Testis (tissue), 3 donors: ENCODE results near the gene KCNJ10. TPM values are rescaled to one million over a fixed set of nuclear protein-coding genes. Genes with fewer than 3 reads are reported as not detected.

Experiments used
- DNase-seq: peaks from one replicate; pipeline ENCODE4 v3.0.0-alpha.2; 2019
- H3K27ac ChIP-seq, 2 donors: fragments of 200-600 bp; sonication (generic); one replicate each; pipeline ENCODE4 v1.5.1; 2019
- H3K27me3 ChIP-seq: fragments of 200-600 bp; sonication (generic); one replicate; pipeline ENCODE4 v1.5.1; 2019
- H3K36me3 ChIP-seq: fragments of 200-600 bp; sonication (generic); one replicate; pipeline ENCODE4 v1.5.1; 2017; ENCODE audit warnings: low read depth; ENCODE audit errors: missing control alignments
- H3K4me1 ChIP-seq: fragments of 200-600 bp; sonication (generic); one replicate; pipeline ENCODE4 v1.5.1; 2019
- H3K4me3 ChIP-seq, 2 donors: fragments of 200-600 bp; sonication (generic); one replicate each; pipeline ENCODE4 v1.5.1; 2017 to 2019
- H3K9me3 ChIP-seq: fragments of 200-600 bp; sonication (generic); one replicate; pipeline ENCODE4 v1.5.1; 2017
- CTCF ChIP-seq, 3 experiments: fragments of 450-650 bp in 2 of 3; fragments of 200-600 bp in 1 of 3; sonication (generic) in 1 of 3; IDR thresholded peaks; one replicate each; pipeline ENCODE4 v1.5.1; 2016 to 2019; ENCODE audit warnings: antibody characterized with exemption in 3 of 3, mild to moderate bottlenecking in 2 of 3, moderate library complexity in 1 of 3
- POLR2A ChIP-seq: fragments of 450-650 bp; IDR thresholded peaks from one replicate; pipeline ENCODE4 v1.6.1; 2017; ENCODE audit warnings: antibody characterized with exemption, mild to moderate bottlenecking, moderate library complexity
- WGBS, 2 donors: methylation state at CpG; one replicate each; pipeline ENCODE4 v1.1.5; 2018; 5-methylcytosine and 5-hydroxymethylcytosine counted together
- intact Hi-C: fragments of 100-400 bp; cut with DNase I; formaldehyde crosslinking; loops from one replicate; pipeline ENCODE4 v1.15.1; 2023; ENCODE audit warnings: low total_unique reads
- polyA plus RNA-seq: library from polyadenylated mRNA; stranded (reverse); fragments of 350-450 nt; fragmentation: Illumina TruSeq; extraction: RNeasy Lipid Tissue Mini Kit (QIAGEN cat#74804); gene quantifications from one replicate; pipeline ENCODE4 v1.2.3, GENCODE V29; 2014; ENCODE audit warnings: low read depth, low replicate concordance; ENCODE audit not compliant: insufficient read depth
- total RNA-seq, 2 donors: library from RNA; depleted of rRNA; stranded (reverse); fragments of >200 nt; gene quantifications; one replicate each; pipeline ENCODE4 v1.2.3, GENCODE V29; 2016

The KCNJ10 gene
- total and polyA plus RNA-seq, 3 donors from 2014 or later, result 0.79 to 1.9 (median 1.5) TPM

DNA sequence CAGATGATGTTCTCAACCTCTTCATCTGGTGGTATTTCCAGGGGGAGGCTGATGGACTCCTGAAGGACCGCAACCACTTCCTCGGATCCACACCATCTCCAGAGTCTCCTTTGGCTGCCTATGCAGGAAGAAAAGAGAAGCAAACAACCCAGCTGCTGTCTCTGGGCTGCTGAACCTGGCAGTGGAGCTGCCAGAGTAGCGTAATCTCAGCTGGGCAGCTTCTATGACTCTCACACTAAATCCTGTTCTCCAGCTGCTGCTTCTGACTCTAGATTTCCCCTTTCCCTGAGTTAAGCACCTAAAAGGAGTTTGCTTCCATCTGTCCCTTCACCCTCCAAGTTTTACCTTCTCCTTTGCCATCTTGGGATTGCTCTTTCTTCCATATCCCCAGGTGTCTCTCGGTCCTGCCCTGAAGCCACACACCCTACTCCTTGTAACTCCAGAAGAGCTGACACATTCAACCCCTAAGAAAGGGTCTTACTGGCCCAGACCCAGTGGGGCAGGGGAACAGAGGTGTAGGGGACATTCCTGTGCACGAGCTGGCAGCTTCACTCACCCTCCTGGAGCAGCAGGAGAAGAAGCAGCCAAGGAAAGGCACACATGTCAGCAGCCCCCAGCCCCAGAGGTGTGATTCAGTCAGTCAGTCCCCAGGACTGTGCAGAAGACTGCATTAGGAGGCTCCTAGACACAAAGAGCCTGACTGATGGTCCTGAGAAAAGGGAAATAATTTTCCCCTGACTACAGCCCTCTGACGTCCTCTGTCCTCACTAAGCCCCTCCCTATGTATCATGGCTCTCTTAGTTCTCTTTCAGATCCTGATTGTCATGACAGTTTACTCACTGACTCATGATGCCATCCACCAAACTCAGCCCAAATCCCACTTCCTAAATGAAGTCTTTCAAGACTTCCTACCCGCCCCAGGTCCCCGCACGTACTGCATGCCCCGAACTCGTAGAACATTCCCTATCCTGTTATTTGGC, 116.1 kb downstream of the KCNJ10 start, which contains the start of gene SLAMF9:
SLAMF9 (minus strand) TSS at position 702 of the 980 bp plus-strand sequence; CDS start at position 602, 100 bp downstream.
- TF ChIP-seq POLR2A (no peak), CTCF (IDR thresholded peaks at IDR 0.05) (no peak)
- no peaks in the 10 kb centered on the region for H3K36me3 ChIP-seq
- H3K9me3 ChIP-seq, result no peaks in the 10 kb centered on the region
- WGBS, 2 donors, result 80 to 82% methylated on average over 11 of the region's 11 CpGs
- no peak within 1 kb of the TSS for H3K4me3 ChIP-seq
- no peak within 1 kb of the TSS for H3K27ac ChIP-seq
- no peak for DNase-seq
- H3K4me1 ChIP-seq, result no peaks in the 10 kb centered on the region
- no peaks in the 10 kb centered on the region for H3K27me3 ChIP-seq
- intact Hi-C loops, result no loop called here

- H3K9me3 ChIP-seq, result no peaks in the 10 kb centered on the region
- 89 to 94% methylated on average over 4 to 5 of the region's 5 CpGs for WGBS, 2 donors
- TF ChIP-seq POLR2A, result no peak
- no peak overlapping the region for H3K27ac ChIP-seq
- intact Hi-C loops, result no loop called here
- H3K36me3 ChIP-seq, result no peaks in the 10 kb centered on the region
- no peak for DNase-seq
- no peak overlapping the region for H3K4me3 ChIP-seq
- H3K27me3 ChIP-seq, result no peaks in the 10 kb centered on the region
- H3K4me1 ChIP-seq, result no peaks in the 10 kb centered on the region
Observed at GRCh38 chr1:159952932-159953331, 117.0 kb downstream of the KCNJ10 start.

DNA sequence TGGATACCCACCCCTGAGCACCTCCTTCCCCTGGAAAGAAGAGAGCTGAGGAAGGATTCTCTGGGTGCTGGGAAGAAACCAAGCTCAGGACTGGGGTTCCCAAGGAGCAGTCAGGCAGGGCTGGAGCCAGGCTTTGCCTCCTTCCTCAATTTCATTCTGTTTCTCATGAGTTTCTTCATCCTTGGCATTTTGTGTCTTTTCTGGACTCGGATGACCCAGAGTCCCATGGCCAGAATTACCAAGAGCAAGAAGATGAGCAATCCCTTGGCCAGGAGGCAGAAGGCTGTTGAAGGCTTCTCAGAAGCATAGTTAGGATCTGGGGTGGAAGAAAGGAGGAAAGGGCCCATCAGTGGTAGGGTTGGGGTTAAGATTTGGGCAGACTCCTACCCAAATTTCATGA, 118.4 kb downstream of the KCNJ10 start:
- 73 to 100% methylated on average over 1 of the region's 1 CpG for WGBS, 2 donors
- DNase-seq, result no peak
- H3K27ac ChIP-seq, result no peak overlapping the region
- TF ChIP-seq POLR2A (no peak), CTCF (IDR thresholded peaks at IDR 0.05) (no peak)
- H3K27me3 ChIP-seq, result no peaks in the 10 kb centered on the region
- no peaks in the 10 kb centered on the region for H3K36me3 ChIP-seq
- H3K4me1 ChIP-seq, result no peaks in the 10 kb centered on the region
- no peak overlapping the region for H3K4me3 ChIP-seq
- H3K9me3 ChIP-seq, result no peaks in the 10 kb centered on the region
- intact Hi-C loops, result no loop called here

DNA sequence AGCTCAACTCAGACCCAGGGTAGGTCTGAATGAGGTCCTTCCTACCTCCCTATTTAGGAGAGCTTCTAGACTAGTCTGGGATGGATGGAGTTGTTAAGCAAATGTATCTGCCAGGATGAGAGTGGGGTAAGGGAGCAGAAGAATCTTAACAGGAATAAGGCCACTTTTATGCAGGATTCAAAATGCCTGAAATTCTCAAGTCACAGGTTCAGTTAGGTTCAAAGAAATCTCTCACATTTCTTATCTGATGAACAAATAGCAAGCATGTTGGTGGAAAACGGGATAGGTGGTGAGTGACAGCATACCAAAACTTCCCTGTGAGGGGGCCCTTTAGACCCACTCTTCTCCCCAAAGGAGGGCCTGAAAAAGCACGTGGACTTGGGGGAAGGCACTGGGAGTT, 118.9 kb downstream of the KCNJ10 start:
- intact Hi-C loops, result no loop called here
- no peaks in the 10 kb centered on the region for H3K4me1 ChIP-seq
- WGBS, 2 donors, result 61 to 66% methylated on average over 2 of the region's 2 CpGs

More for the DNA sequence above, 118.9 kb downstream of the KCNJ10 start:
- no peak for DNase-seq
- TF ChIP-seq CTCF (IDR thresholded peaks at IDR 0.05) (no peak), POLR2A (no peak)
- H3K4me3 ChIP-seq, result no peak overlapping the region
- H3K9me3 ChIP-seq, result no peaks in the 10 kb centered on the region
- H3K27ac ChIP-seq, result no peak overlapping the region
- no peaks in the 10 kb centered on the region for H3K36me3 ChIP-seq
- no peaks in the 10 kb centered on the region for H3K27me3 ChIP-seq
